H7 (cell line): ENCODE data around the gene CNIH2. TPM values are rescaled to one million over a fixed set of nuclear protein-coding genes. Genes with fewer than 3 reads are reported as not detected.

ENCODE experiments used
- DNase-seq: peaks from one replicate; pipeline ENCODE4 v3.0.0; 2012
- H3K27me3 ChIP-seq: 2 replicates; pipeline ENCODE4 v1.6.0; 2011; ENCODE audit warnings: mild to moderate bottlenecking, low read length; ENCODE audit not compliant: control insufficient read depth, insufficient read depth
- H3K36me3 ChIP-seq: replicated peaks from 2 replicates; pipeline ENCODE4 v1.5.1; 2011; ENCODE audit warnings: low read length; ENCODE audit not compliant: control insufficient read depth, insufficient read depth
- H3K4me3 ChIP-seq: 2 replicates; pipeline ENCODE4 v1.5.1; 2011; ENCODE audit warnings: low read depth, mild to moderate bottlenecking, control low read depth, low read length, moderate library complexity; ENCODE audit not compliant: insufficient read depth
- total RNA-seq: library from RNA; depleted of rRNA; stranded (reverse); fragments of >200 nt; shearing (Covaris generic); gene quantifications from 2 replicates; pipeline ENCODE4 v1.2.3, GENCODE V29; 2014

CNIH2 gene
- total RNA-seq, 1 experiment from 2014 or later = 12.0 TPM

DNA sequence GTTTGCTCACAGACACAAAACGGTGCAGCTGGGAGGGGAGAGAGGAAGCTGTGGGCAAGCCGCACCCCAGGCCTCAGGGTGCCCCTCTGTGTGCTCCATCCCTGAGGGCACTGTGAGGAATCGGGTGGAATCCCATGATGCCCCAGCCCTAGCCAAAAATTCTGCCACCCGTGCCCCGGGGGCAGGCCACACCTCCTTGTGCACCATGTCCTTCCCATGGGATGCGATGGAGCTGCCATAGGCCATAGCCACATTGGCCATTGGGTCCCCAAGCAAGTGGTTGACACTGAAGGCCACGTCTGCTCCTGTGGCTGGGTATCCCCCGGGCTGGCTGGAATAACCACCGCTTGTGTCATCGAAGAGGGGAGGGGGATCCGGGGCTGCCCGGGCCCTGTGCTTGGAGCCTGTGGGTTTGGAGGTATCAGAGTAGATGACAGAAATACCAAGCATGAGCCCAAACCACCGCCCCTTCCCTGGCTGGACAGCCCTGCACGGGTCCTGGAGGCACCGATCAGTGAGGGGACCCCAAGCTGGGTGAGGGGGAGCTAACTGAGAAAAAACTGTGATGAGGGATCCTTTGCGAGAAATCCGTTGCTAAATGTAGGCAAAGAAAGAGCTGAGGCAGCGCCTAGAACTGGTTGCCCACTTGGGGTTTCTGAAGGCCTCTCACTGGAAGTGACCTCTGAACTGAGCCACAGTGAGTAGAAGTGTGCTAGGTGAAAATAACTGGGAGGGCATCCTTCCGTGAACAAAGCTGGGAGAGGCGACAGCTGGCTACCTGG, 10.1 kb downstream of the CNIH2 start:
- Histone ChIP-seq H3K36me3 (peaks cover 6% of the 10 kb centered on the region), H3K4me3 (peak overlapping the region; percentile 82), H3K27me3 (peaks cover 29% of the 10 kb centered on the region)
- peak; percentile 67 for DNase-seq

DNA sequence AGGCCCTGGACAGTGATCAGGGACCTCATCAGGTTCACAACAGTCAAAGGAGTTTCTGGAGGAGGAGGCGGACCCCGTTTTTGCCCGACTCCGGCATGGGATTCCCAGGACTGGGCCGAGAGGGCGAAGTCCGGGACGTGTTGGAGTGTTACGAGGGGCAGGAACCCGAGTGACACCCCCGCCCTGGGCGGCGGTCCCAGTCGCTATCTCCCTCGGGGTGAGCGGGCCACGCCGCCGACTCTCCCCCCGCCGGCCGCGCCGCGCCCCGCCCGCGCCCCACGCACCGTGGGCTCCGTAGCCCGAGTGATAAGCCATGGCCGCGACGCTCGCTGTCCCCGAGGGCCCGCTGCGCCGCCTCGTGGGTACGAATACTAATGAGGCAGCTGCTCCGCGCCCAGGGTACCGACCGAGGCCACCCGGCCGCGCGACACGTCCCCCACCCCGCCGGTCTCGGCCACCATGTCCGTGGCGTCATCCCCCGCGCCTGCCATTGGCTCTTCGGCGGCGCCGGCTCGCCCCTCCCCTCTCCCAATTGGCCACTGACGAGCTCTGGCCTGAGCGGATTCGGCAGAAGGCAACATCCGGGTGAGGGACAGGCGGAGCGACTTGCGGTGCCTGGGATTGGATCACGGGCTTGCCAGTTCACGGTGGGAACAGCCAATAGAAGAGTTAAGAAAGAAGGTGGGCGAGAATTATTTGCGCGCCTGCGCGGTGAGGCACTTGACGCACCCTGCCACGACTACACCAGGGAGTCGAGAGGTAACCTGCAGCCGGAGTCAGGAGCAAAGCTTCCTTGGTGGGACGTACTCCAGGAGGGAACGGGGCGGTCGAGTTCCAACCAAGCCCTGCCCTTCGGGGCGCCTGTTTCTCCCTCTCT, 10.9 kb downstream of the CNIH2 start, which contains the start of gene YIF1A:
YIF1A (minus strand) TSS at position 473 of the 877 bp plus-strand sequence; CDS start at position 315, 158 bp downstream.
- Histone ChIP-seq H3K36me3 (peaks cover 6% of the 10 kb centered on the region), H3K27me3 (peaks cover 30% of the 10 kb centered on the region), H3K4me3 (peak within 1 kb of the TSS; percentile 82)
- peak; percentile 100 for DNase-seq

DNA sequence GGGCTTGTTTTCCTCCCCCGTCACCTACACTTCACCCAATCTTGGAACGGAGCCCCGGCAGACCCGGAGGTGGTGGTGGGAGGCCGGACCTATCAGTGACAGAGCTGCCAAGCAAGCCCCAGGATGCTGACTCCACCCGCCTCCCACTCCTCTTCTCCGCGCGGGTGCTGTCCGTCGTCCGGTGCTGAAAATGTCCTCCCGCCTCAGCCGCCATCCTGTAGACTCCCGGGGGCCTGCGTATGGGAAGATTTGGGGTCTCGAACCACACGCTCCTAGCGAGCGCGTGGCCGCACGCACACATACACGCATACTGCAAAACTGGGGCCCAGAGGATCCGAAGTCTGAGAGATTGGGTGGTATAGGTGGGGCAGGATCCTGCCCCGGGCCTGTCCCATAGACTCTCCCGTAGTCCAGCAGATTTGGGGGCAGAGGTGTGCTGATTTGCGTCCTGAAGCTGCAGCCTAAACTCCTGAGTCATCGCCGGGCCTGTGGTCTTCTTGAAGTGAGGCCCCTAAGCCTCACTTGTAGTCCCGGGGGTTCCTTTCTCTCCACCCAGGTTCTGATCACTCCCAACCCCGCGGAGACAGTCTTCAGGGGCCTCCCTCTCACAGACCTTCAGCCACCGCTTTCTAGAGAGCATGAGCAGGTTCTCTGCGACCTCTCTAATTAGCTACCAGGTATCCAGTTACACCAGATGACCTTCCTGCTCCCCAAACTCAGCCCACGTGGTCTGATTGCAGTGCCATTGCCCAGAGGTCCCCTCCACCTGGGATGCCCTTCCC, 11.8 kb downstream of the CNIH2 start:
- Histone ChIP-seq H3K36me3 (peaks cover 6% of the 10 kb centered on the region), H3K27me3 (peaks cover 31% of the 10 kb centered on the region), H3K4me3 (peak overlapping the region; percentile 73)
- DNase-seq = peak; percentile 97

DNA sequence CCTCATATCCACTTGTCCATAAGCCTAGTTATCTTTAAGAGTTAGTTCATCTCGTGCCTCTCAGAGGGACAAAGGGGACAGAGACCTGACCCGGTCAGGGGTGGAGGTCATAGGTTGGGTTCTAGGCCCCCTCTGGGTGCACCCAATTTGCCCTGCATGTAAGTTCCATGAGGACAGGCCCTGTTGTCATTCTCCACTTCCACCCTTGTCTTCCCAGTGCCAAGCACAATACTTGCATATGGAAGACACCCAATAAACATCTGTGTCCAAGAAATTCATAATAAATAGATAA, 12.3 kb downstream of the CNIH2 start:
- H3K27me3 ChIP-seq = peaks cover 31% of the 10 kb centered on the region
- DNase-seq = no peak
- H3K36me3 ChIP-seq = peaks cover 6% of the 10 kb centered on the region
- no peak overlapping the region for H3K4me3 ChIP-seq

DNA sequence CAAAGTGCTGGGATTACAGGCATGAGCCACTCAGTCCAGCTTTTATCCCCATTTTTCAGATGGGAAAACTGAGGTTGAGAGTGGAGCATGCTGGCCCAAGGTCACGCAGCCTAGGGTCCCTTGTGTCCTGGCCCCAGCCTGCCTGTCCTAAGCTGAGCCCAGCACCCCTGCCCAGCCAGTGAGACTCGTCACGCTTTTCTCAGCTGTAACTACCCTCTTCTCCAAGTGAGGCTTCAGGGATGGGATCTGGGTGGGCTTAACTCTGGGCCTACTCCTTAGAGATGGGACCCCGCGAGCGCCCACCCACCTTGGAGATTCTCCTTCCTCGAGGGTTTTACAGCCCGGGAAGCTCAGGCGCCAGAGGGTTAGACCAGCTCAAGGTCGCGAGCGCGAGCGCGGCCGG, 13.3 kb downstream of the CNIH2 start:
- Histone ChIP-seq H3K4me3 (peak overlapping the region; percentile 49), H3K27me3 (peaks cover 31% of the 10 kb centered on the region), H3K36me3 (no peaks in the 10 kb centered on the region; the same call in 1 of the 2 replicates)
- DNase-seq = no peak

DNA sequence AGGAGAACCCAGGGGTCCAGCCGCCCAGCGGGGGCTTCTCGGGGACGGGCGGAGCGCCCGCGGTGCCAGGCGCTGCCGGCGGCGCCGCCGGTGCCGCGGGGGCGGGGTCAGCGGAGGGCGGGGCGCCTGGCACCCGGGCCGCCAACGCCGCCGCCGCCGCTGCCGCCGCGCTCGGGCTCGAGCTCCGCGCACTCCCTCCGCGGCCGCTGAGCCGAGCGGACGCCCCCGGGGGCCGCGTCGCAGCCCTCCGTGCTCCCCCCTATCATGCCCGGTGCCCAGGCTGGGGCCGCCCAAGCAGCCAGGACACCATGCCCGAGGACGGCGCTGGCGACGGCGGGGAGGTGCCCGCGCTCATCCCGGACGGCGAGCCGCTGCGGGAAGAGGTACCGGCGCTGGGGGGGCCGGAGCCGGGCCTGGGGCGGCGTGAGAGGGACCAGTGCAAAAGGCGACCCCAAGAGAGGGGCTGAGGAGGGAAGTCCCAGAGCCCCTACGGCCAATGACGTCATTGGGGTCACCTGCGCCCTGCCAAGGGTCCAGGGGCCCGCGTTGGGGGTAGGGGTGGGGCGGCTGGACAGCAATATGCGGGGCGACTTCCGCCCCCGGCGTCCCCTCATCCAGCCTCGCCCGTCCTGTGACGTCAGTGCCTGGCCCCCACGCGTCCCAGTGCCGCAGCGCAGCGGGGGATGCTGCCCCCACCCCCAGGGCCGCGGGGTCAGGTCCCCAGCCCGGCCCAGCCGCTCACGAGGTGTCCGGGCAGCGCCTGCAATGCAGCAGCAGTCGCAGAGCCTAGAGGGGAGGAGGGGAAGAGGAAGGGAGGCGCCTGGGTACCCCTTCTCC, 13.9 kb downstream of the CNIH2 start, which contains the start of gene TMEM151A:
TMEM151A (plus strand) TSS at position 189 of the 837 bp plus-strand sequence; CDS start at position 309, 120 bp downstream.
- Histone ChIP-seq H3K36me3 (no peaks in the 10 kb centered on the region; the same call in 1 of the 2 replicates), H3K4me3 (peak within 1 kb of the TSS; percentile 49), H3K27me3 (peaks cover 31% of the 10 kb centered on the region)
- DNase-seq = peak; percentile 91

DNA sequence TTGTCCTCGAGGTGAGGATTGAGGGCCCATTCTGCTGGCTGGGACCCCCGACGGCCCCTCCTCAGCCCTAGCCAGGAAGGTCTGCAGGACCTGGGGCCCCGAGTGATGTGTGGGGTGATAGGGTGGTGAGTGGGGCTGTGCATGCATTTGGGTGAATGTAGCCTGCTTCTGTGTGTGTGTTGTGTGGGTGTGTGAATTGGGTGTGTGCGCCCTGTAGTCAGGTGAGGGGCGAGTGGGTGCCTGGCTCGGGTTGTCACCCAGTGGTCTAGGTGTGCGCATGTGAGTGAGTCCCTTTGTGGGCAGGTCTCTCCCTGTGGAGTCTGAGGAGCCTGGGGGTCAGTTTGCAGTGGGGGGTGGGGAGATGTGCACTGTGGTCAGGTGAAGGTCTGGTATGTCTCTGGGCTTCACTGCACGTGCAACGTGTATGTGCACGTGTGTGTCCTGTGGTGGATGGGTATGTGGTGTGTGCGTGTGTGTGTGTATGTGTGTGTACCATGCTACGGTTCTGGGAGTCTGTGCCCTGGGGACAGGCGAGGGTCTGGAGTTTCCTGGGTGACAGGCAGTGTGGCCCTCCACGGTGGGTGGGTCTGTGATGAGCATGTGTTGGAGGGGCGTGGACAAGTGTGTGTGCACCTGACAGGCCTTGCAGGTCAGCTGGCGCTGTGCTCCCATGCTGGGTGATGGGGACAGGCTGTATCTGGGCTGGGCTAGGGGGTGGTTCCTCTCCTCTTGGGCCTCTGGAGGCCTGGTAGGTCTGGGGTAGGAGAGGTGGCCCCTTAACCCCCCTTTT, 14.8 kb downstream of the CNIH2 start:
- DNase-seq = peak; percentile 45
- Histone ChIP-seq H3K4me3 (peak overlapping the region; percentile 49; the same call in 1 of the 2 replicates), H3K27me3 (peaks cover 31% of the 10 kb centered on the region), H3K36me3 (no peaks in the 10 kb centered on the region)

DNA sequence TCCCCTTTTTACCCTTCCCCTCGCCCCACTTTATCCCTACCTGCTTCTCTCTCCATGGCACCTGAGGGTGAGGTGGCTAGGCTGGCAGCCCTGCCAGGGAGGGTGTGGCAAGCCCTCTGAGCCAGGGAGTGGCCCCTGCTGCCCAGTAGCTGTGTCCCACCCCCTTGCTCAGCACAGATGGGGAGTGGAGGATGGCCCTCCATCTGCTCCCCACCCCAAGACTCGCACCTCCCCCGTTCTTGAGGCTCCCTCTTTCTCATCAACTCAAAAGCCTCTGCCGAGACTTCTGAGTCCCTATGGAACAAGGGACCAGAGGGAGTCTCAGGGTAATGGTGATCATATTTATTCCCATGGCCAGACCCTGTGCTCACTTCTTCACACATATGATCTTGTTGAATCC, 15.4 kb downstream of the CNIH2 start:
- Histone ChIP-seq H3K4me3 (no peak overlapping the region), H3K36me3 (no peaks in the 10 kb centered on the region), H3K27me3 (peaks cover 31% of the 10 kb centered on the region)
- DNase-seq = peak; percentile 54

DNA sequence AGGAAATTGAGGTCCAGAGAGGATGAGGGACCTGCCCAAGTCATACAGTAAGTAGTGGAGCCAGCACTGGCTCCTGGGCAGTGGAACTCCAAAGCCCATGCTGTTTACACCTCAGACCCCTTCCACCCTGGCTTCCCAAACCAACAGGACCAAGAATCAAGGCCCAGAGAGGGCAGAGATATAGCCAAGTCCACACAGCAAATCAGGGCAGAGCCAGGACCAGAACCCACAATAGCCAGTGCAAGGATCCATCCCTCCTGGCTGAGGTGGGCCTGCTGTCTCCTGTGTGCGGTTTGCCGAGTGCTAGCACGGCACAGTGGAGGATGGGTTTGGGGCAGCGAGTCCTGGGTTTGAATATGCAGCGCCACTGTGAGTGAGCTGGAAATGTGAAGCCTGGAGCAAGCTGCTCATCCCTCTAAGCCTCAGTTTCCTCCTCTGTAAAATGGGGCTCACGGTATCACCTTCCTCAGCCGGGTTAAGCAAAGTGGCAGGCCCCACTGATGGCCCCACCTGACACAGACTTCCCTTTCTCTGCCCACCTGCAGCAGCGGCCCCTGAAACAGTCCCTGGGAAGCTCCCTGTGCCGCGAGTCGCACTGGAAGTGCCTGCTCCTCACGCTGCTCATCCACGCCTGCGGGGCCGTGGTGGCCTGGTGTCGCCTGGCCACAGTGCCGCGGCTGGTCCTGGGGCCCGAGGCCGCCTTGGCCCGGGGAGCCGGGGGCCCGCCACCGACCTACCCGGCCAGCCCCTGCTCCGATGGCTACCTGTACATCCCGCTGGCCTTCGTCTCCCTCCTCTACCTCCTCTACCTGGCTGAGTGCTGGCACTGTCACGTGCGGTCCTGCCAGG, 16.0 kb downstream of the CNIH2 start:
- Histone ChIP-seq H3K4me3 (no peak overlapping the region), H3K27me3 (peaks cover 31% of the 10 kb centered on the region), H3K36me3 (no peaks in the 10 kb centered on the region)
- peak; percentile 62 for DNase-seq

DNA sequence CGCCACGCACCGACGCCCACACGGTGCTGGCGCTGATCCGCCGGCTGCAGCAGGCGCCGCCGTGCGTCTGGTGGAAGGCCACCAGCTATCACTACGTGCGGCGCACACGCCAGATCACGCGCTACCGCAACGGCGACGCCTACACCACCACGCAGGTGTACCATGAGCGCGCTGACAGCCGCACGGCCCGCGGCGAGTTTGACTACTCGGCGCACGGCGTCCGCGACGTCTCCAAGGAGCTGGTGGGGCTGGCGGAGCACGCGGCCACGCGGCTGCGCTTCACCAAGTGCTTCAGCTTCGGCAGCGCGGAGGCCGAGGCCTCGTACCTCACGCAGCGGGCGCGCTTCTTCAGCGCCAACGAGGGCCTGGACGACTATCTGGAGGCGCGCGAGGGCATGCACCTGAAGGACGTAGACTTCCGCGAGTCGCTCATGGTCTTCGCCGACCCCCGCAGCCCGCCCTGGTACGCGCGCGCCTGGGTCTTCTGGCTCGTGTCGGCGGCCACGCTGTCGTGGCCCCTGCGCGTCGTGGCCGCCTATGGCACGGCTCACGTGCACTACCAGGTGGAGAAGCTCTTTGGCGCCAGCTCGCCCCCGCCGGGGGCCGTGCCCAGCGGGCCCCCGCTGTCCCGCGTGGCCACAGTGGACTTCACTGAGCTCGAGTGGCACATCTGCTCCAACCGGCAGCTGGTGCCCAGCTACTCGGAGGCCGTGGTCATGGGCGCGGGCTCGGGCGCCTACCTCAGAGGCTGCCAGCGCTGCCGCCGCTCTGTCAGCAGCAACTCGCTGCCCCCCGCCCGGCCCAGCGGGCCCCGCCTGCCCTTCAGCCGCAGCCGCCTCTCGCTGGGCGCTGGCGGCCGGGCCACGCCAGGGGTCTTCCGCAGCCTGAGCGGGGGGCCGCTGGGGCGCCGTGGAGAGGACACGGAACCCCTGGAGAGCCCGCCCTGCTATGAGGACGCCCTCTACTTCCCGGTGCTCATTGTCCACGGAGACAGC, 16.9 kb downstream of the CNIH2 start:
- peak; percentile 55 for DNase-seq
- no peaks in the 10 kb centered on the region for H3K36me3 ChIP-seq
- H3K27me3 ChIP-seq = peaks cover 31% of the 10 kb centered on the region
- H3K4me3 ChIP-seq = no peak overlapping the region

DNA sequence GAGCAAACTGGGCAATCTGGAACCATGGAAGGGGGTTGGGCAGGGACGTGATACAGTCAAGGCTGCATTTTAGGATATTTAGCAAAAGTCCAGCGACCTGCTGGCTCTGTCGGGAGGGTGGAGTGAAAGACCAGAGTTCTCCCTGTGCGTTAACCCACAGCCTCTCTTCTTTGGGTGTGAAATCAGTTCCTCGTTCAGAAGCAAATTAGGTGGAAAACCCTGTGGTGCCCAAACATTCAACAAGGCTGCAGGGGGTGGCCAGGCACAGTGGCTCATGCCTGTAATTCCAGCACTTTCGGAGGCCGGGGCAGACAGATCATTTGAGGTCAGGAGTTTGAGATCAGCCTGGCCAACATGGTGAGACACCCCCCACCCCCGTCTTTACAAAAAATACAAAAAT, 19.6 kb downstream of the CNIH2 start:
- Histone ChIP-seq H3K4me3 (no peak overlapping the region), H3K36me3 (no peaks in the 10 kb centered on the region), H3K27me3 (peaks cover 6% of the 10 kb centered on the region)
- peak; percentile 52 for DNase-seq
